Common myeloid progenitor, CD34-positive (primary cell): ENCODE data around the gene OPCML.

ENCODE experiments used
- CTCF ChIA-PET: fragments of 350-600 bp; sonication (Branson Sonifier 250); formaldehyde crosslinking; loops from one replicate; lab custom pipeline; 2021; ENCODE audit warnings: antibody characterized with exemption; lab: Charles Lee
- POLR2A ChIA-PET: fragments of 350-600 bp; sonication (Branson Sonifier 250); formaldehyde crosslinking; loops from one replicate; lab custom pipeline; 2021; ENCODE audit warnings: antibody characterized with exemption; lab: Charles Lee
- DNase-seq, 3 donors: peaks; one replicate each; pipeline versions ENCODE4 v3.0.0 to v3.0.0-alpha.2; 2013
- H3K27ac ChIP-seq, 2 experiments: 1 replicate in 1 of 2; 2 replicates in 1 of 2; pipeline ENCODE4 v1.7.0; 2013; ENCODE audit warnings: inconsistent platforms in 2 of 2, low read length in 2 of 2, mild to moderate bottlenecking in 2 of 2, low read depth in 1 of 2, moderate library complexity in 1 of 2; ENCODE audit not compliant: severe bottlenecking in 2 of 2, insufficient read depth in 1 of 2, poor library complexity in 1 of 2
- H3K27me3 ChIP-seq, 5 experiments: replicated peaks in 2 of 5; 1 replicate in 3 of 5; 2 replicates in 2 of 5; pipeline versions ENCODE4 v1.6.1 to v1.7.0; 2013; ENCODE audit warnings: low read length in 4 of 5, mild to moderate bottlenecking in 2 of 5, moderate library complexity in 2 of 5, inconsistent platforms in 1 of 5; ENCODE audit not compliant: insufficient read depth in 5 of 5, control insufficient read depth in 4 of 5
- H3K36me3 ChIP-seq, 4 experiments: 1 replicate in 2 of 4; 2 replicates in 2 of 4; pipeline versions ENCODE4 v1.6.1 to v1.7.0; 2013; ENCODE audit warnings: low read length in 3 of 4, control low read depth in 1 of 4, mild to moderate bottlenecking in 1 of 4; ENCODE audit not compliant: control insufficient read depth in 4 of 4, insufficient read depth in 4 of 4
- H3K4me1 ChIP-seq, 4 experiments: 1 replicate in 3 of 4; 2 replicates in 1 of 4; pipeline versions ENCODE4 v1.6.1 to v1.7.1; 2013; ENCODE audit warnings: low read length in 3 of 4, mild to moderate bottlenecking in 3 of 4, control low read depth in 1 of 4, inconsistent platforms in 1 of 4, moderate library complexity in 1 of 4; ENCODE audit not compliant: control insufficient read depth in 4 of 4, insufficient read depth in 4 of 4; ENCODE audit errors: control extremely low read depth in 1 of 4
- H3K4me3 ChIP-seq, 7 experiments: 1 replicate in 4 of 7; 2 replicates in 3 of 7; pipeline versions ENCODE4 v1.5.1 to v1.7.0; 2013; ENCODE audit warnings: mild to moderate bottlenecking in 7 of 7, low read length in 6 of 7, moderate library complexity in 6 of 7, inconsistent platforms in 2 of 7, low read depth in 2 of 7, control low read depth in 1 of 7; ENCODE audit not compliant: insufficient read depth in 4 of 7, control insufficient read depth in 1 of 7; ENCODE audit errors: extremely low read depth in 1 of 7
- H3K9me3 ChIP-seq, 5 experiments: 1 replicate in 4 of 5; 2 replicates in 1 of 5; pipeline versions ENCODE4 v1.6.1 to v1.7.1; 2013; ENCODE audit warnings: low read length in 4 of 5, mild to moderate bottlenecking in 2 of 5, inconsistent platforms in 1 of 5, low read depth in 1 of 5, moderate library complexity in 1 of 5; ENCODE audit not compliant: control insufficient read depth in 4 of 5, insufficient read depth in 2 of 5; ENCODE audit errors: control extremely low read depth in 1 of 5
- WGBS: methylation state at CpG from one replicate; pipeline ENCODE4 v1.1.5; 2013; ENCODE audit not compliant: insufficient coverage; 5-methylcytosine and 5-hydroxymethylcytosine counted together

OPCML gene

GRCh38 chr11:133137270-133137669, 395.0 kb downstream of the OPCML start:
- Histone ChIP-seq H3K4me1 (no peaks in the 10 kb centered on the region), H3K27me3 (peaks cover 0 to 21% (median 9%) of the 10 kb centered on the region in 5 experiments), H3K9me3 (no peaks in the 10 kb centered on the region), H3K4me3 (no peak overlapping the region), H3K36me3 (no peaks in the 10 kb centered on the region), H3K27ac (no peak overlapping the region)
- DNase-seq, result no peak
- ChIA-PET CTCF (interaction anchor here (2.3 kb wide), 1 partner anchor 698 kb away, joined by 6 read pairs; no protein-coding TSS in a partner anchor), POLR2A (no interaction called here)
- WGBS, result 80% methylated on average over 1 of the region's 2 CpGs

DNA sequence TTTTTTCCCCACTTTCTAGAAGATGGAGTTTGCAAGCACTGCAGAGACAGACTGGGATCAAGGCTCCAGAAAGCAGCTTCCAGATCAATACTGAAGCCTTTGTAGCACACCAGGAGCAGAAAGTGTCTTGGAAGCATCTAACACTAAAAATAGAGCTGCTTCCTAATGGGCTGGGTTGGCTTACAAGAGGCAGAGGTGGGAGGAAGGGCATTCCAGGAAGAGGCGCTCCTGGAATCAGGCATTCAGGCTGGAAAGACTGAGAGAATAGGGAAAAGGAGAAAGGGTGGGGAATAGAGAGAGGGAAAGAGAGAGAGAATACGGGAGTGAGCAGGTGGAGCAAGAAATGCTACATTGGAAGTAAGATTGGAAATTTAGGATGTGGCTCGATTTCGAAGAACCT, 395.9 kb downstream of the OPCML start:
- no peak for DNase-seq
- Histone ChIP-seq H3K4me1 (no peaks in the 10 kb centered on the region), H3K9me3 (no peaks in the 10 kb centered on the region), H3K4me3 (no peak overlapping the region), H3K36me3 (no peaks in the 10 kb centered on the region), H3K27me3 (peaks cover 0 to 16% (median 9%) of the 10 kb centered on the region in 5 experiments), H3K27ac (no peak overlapping the region)
- ChIA-PET POLR2A (no interaction called here), CTCF (interaction anchor here (0.7 to 4.6 kb wide), 5 partner anchors 8 to 699 kb away, joined by 3 to 12 read pairs (median 5); no protein-coding TSS in a partner anchor)
- WGBS, result 80% methylated on average over 4 of the region's 4 CpGs

DNA sequence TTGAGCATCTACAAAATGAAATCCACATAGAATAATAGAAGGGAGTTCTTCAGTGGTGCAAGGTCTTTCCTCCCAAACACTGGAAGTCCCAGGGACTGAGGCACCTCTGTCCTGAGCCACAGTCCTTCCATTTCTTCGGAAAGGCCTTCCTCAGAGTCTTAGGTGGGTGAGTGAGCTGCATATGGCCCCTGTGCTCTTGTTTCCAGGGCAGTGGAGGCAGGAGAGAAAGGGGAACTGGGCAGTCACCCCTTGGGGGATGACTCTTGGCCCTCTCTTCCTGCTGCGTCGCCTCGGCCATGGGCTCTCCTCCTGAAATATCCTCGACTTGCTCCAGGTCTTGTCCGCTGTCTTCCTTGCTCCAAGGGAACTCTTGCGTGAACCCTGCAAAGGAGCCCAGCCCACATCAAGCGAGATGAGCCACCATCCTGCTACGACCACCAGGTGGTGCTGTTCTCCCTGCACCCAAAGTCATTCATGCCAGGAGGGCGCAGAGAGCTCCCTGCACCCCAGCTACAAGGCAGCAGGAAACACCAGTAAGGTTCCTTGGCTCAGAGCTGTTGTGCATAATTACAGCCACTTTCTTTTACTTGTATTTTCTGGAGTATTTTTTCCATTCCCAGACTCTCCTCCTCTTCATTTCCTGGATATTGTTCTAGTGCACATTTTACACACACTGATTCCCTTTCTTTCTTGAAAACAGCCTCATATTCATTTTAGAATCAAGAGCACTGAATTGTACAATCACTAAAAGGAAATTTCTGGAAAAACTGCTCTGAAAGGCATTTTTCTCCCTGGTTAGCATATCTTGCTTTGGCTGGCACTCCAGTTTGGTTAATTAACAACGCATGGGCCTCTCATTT, 397.8 kb downstream of the OPCML start:
- Histone ChIP-seq H3K27me3 (peaks cover 0 to 16% (median 9%) of the 10 kb centered on the region in 5 experiments), H3K4me1 (no peaks in the 10 kb centered on the region), H3K27ac (no peak overlapping the region), H3K36me3 (no peaks in the 10 kb centered on the region), H3K4me3 (no peak overlapping the region), H3K9me3 (no peaks in the 10 kb centered on the region)
- DNase-seq, result peak; percentile 65 to 75 (median 70)
- WGBS, result 14% methylated on average over 11 of the region's 11 CpGs
- ChIA-PET POLR2A (no interaction called here), CTCF (interaction anchor here (0.7 to 4.6 kb wide), 23 partner anchors 10 to 706 kb away, joined by 3 to 30 read pairs (median 4); no protein-coding TSS in a partner anchor)

GRCh38 chr11:133133606-133134005, 398.7 kb downstream of the OPCML start:
- H3K27me3 ChIP-seq, result peaks cover 0 to 16% (median 5%) of the 10 kb centered on the region in 5 experiments
- no peak overlapping the region for H3K27ac ChIP-seq
- ChIA-PET CTCF (interaction anchor here (0.7 to 4.6 kb wide), 15 partner anchors 11 to 707 kb away, joined by 3 to 30 read pairs (median 6); no protein-coding TSS in a partner anchor), POLR2A (no interaction called here)
- no peaks in the 10 kb centered on the region for H3K4me1 ChIP-seq
- no peaks in the 10 kb centered on the region for H3K9me3 ChIP-seq
- DNase-seq, result no peak
- no peaks in the 10 kb centered on the region for H3K36me3 ChIP-seq
- no peak overlapping the region for H3K4me3 ChIP-seq
- WGBS, result 100% methylated on average over 1 of the region's 4 CpGs

DNA sequence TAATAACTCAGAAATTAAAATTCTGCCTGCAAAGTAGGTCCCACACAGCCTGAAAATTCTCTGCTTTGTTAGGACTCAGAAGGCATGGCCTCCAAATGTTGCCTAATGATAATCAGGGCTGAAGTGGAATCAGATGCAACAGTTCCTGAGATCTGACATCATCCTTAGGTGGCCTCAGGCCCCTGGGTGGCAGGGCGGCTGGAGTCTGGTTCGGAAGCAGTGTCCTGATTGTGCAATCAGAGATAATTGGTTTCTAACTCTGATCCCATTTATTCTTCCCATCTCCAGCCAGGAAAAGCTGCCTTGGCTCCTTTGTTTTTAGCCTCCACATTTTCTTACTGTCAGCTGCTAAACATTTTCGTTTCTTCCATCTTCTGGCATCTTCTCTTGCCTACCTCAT, 399.3 kb downstream of the OPCML start:
- Histone ChIP-seq H3K9me3 (no peaks in the 10 kb centered on the region), H3K36me3 (no peaks in the 10 kb centered on the region), H3K27me3 (peaks cover 0 to 13% (median 5%) of the 10 kb centered on the region in 5 experiments), H3K4me3 (no peak overlapping the region), H3K27ac (no peak overlapping the region), H3K4me1 (no peaks in the 10 kb centered on the region)
- POLR2A ChIA-PET, result no interaction called here
- WGBS, result 92% methylated on average over 3 of the region's 3 CpGs
- CTCF ChIA-PET, result interaction anchor here (0.8 to 4.6 kb wide), 11 partner anchors 12 to 708 kb away, joined by 3 to 30 read pairs (median 5); no protein-coding TSS in a partner anchor
- no peak for DNase-seq

- peak; percentile 70 to 89 (median 76) for DNase-seq
- CTCF ChIA-PET, result no interaction called here
- peaks cover 0 to 4% (median 3%) of the 10 kb centered on the region in 5 experiments for H3K27me3 ChIP-seq
Observed at GRCh38 chr11:133127741-133128140, 404.6 kb downstream of the OPCML start.

DNA sequence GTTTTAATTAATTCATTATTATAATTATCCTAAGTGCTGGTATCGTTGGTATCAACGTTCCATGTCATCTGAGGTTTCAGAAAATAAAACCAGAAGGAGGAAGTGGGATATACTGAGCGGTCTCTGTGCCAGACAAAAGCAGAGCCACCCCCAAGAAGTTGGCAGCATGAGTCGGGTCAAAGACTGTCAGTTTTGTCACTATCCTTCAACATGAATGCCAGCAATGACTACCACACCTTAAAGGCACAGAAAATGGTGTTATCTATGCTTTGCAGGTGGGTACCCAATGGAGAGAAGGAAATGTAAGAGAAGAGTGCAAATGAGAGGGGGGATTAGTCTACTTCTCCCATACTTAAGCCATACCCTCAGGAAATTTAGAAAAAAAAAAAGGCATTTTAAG, 408.5 kb downstream of the OPCML start:
- H3K27me3 ChIP-seq, result peaks cover 0 to 4% (median 2%) of the 10 kb centered on the region in 5 experiments
- H3K27ac ChIP-seq, result no peak overlapping the region
- H3K4me1 ChIP-seq, result peaks cover 0 to 8% (median 0%) of the 10 kb centered on the region in 4 experiments
- ChIA-PET CTCF (interaction anchor here (1.8 kb wide), 1 partner anchor 11 kb away, joined by 5 read pairs; no protein-coding TSS in a partner anchor), POLR2A (no interaction called here)
- H3K4me3 ChIP-seq, result no peak overlapping the region
- peak in 2 of 3 donors; percentile 14 to 54 for DNase-seq
- no peaks in the 10 kb centered on the region for H3K36me3 ChIP-seq
- H3K9me3 ChIP-seq, result no peaks in the 10 kb centered on the region
- WGBS, result 19% methylated on average over 3 of the region's 4 CpGs

More at GRCh38 chr11:133127741-133128140, 404.6 kb downstream of the OPCML start:
- H3K4me3 ChIP-seq, result no peak overlapping the region
- no peaks in the 10 kb centered on the region for H3K36me3 ChIP-seq
- H3K9me3 ChIP-seq, result no peaks in the 10 kb centered on the region
- H3K4me1 ChIP-seq, result peaks cover 0 to 8% (median 0%) of the 10 kb centered on the region in 4 experiments
- 71% methylated on average over 7 of the region's 7 CpGs for WGBS
- no peak overlapping the region for H3K27ac ChIP-seq
- POLR2A ChIA-PET, result no interaction called here
